ENCODE measurements around the gene CACNA1E. TPM values are rescaled to one million over a fixed set of nuclear protein-coding genes. Genes with fewer than 3 reads are reported as not detected.

The CACNA1E gene
- polyA plus RNA-seq, 2 donors: 0.01 TPM; not detected in 1

- no peaks in the 10 kb centered on the region for H3K36me3 ChIP-seq (ENCODE audit: control insufficient read depth in 2 of 2, insufficient read depth in 2 of 2, low read length in 1 of 2)
- H3K4me3 ChIP-seq (ENCODE audit: low read depth in 1 of 2, low read length in 2 of 2): no peak overlapping the region
- H3K9me3 ChIP-seq (ENCODE audit: control insufficient read depth in 2 of 2, insufficient read depth in 1 of 2, low read depth in 1 of 2, low read length in 1 of 2): peaks cover 0 to under 1% of the 10 kb centered on the region in 2 donors
- no peaks in the 10 kb centered on the region for H3K4me1 ChIP-seq (ENCODE audit: control insufficient read depth in 2 of 2, insufficient read depth in 2 of 2, low read length in 1 of 2)
- WGBS, 2 donors: 28 to 31% methylated on average over 3 of the region's 3 CpGs
- H3K27ac ChIP-seq (ENCODE audit: low read depth in 2 of 2, low read length in 1 of 2): no peak overlapping the region
- no peaks in the 10 kb centered on the region for H3K27me3 ChIP-seq (ENCODE audit: control insufficient read depth in 1 of 2, insufficient read depth in 2 of 2, low read length in 2 of 2)
These were observed 30.6 kb upstream of the CACNA1E start for GRCh38 chr1:181452746-181453145.

- H3K27me3 ChIP-seq (ENCODE audit: control insufficient read depth in 1 of 2, insufficient read depth in 2 of 2, low read length in 2 of 2): no peaks in the 10 kb centered on the region
- H3K9me3 ChIP-seq (ENCODE audit: control insufficient read depth in 2 of 2, insufficient read depth in 1 of 2, low read depth in 1 of 2, low read length in 1 of 2): no peaks in the 10 kb centered on the region
- no peak overlapping the region for H3K4me3 ChIP-seq (ENCODE audit: low read depth in 1 of 2, low read length in 2 of 2)
- H3K36me3 ChIP-seq (ENCODE audit: control insufficient read depth in 2 of 2, insufficient read depth in 2 of 2, low read length in 1 of 2): no peaks in the 10 kb centered on the region
- H3K27ac ChIP-seq (ENCODE audit: low read depth in 2 of 2, low read length in 1 of 2): no peak overlapping the region
- 81 to 89% methylated on average over 3 of the region's 3 CpGs for WGBS, 2 donors
- no peaks in the 10 kb centered on the region for H3K4me1 ChIP-seq (ENCODE audit: control insufficient read depth in 2 of 2, insufficient read depth in 2 of 2, low read length in 1 of 2)
These were observed 29.6 kb upstream of the CACNA1E start for GRCh38 chr1:181453541-181454201.

GRCh38 chr1:181456551-181456950 lies 26.8 kb upstream of the CACNA1E start:
- Histone ChIP-seq H3K36me3 (ENCODE audit: control insufficient read depth in 2 of 2, insufficient read depth in 2 of 2, low read length in 1 of 2) (no peaks in the 10 kb centered on the region), H3K4me1 (ENCODE audit: control insufficient read depth in 2 of 2, insufficient read depth in 2 of 2, low read length in 1 of 2) (no peaks in the 10 kb centered on the region), H3K4me3 (ENCODE audit: low read depth in 1 of 2, low read length in 2 of 2) (no peak overlapping the region), H3K27ac (ENCODE audit: low read depth in 2 of 2, low read length in 1 of 2) (no peak overlapping the region), H3K27me3 (ENCODE audit: control insufficient read depth in 1 of 2, insufficient read depth in 2 of 2, low read length in 2 of 2) (no peaks in the 10 kb centered on the region), H3K9me3 (ENCODE audit: control insufficient read depth in 2 of 2, insufficient read depth in 1 of 2, low read depth in 1 of 2, low read length in 1 of 2) (peaks cover 0 to 6% of the 10 kb centered on the region in 2 donors)
- WGBS, 2 donors: 56 to 58% methylated on average over 3 of the region's 3 CpGs

- Histone ChIP-seq H3K9me3 (ENCODE audit: control insufficient read depth in 2 of 2, insufficient read depth in 1 of 2, low read depth in 1 of 2, low read length in 1 of 2) (peaks cover 0 to 6% of the 10 kb centered on the region in 2 donors), H3K27me3 (ENCODE audit: control insufficient read depth in 1 of 2, insufficient read depth in 2 of 2, low read length in 2 of 2) (no peaks in the 10 kb centered on the region), H3K4me3 (ENCODE audit: low read depth in 1 of 2, low read length in 2 of 2) (no peak overlapping the region), H3K36me3 (ENCODE audit: control insufficient read depth in 2 of 2, insufficient read depth in 2 of 2, low read length in 1 of 2) (no peaks in the 10 kb centered on the region), H3K27ac (ENCODE audit: low read depth in 2 of 2, low read length in 1 of 2) (no peak overlapping the region), H3K4me1 (ENCODE audit: control insufficient read depth in 2 of 2, insufficient read depth in 2 of 2, low read length in 1 of 2) (no peaks in the 10 kb centered on the region)
- 72 to 73% methylated on average over 2 of the region's 2 CpGs for WGBS, 2 donors
These were observed 24.9 kb upstream of the CACNA1E start for GRCh38 chr1:181458419-181458818.

GRCh38 chr1:181459067-181459466 lies 24.2 kb upstream of the CACNA1E start:
- WGBS, 2 donors: 65 to 80% methylated on average over 2 of the region's 2 CpGs
- Histone ChIP-seq H3K36me3 (ENCODE audit: control insufficient read depth in 2 of 2, insufficient read depth in 2 of 2, low read length in 1 of 2) (no peaks in the 10 kb centered on the region), H3K9me3 (ENCODE audit: control insufficient read depth in 2 of 2, insufficient read depth in 1 of 2, low read depth in 1 of 2, low read length in 1 of 2) (peaks cover 0 to 6% of the 10 kb centered on the region in 2 donors), H3K27ac (ENCODE audit: low read depth in 2 of 2, low read length in 1 of 2) (no peak overlapping the region), H3K27me3 (ENCODE audit: control insufficient read depth in 1 of 2, insufficient read depth in 2 of 2, low read length in 2 of 2) (no peaks in the 10 kb centered on the region), H3K4me3 (ENCODE audit: low read depth in 1 of 2, low read length in 2 of 2) (no peak overlapping the region), H3K4me1 (ENCODE audit: control insufficient read depth in 2 of 2, insufficient read depth in 2 of 2, low read length in 1 of 2) (no peaks in the 10 kb centered on the region)

GRCh38 chr1:181469829-181470228 lies 13.5 kb upstream of the CACNA1E start:
- Histone ChIP-seq H3K4me1 (ENCODE audit: control insufficient read depth in 2 of 2, insufficient read depth in 2 of 2, low read length in 1 of 2) (no peaks in the 10 kb centered on the region), H3K36me3 (ENCODE audit: control insufficient read depth in 2 of 2, insufficient read depth in 2 of 2, low read length in 1 of 2) (no peaks in the 10 kb centered on the region), H3K27ac (ENCODE audit: low read depth in 2 of 2, low read length in 1 of 2) (no peak overlapping the region), H3K9me3 (ENCODE audit: control insufficient read depth in 2 of 2, insufficient read depth in 1 of 2, low read depth in 1 of 2, low read length in 1 of 2) (no peaks in the 10 kb centered on the region), H3K4me3 (ENCODE audit: low read depth in 1 of 2, low read length in 2 of 2) (no peak overlapping the region), H3K27me3 (ENCODE audit: control insufficient read depth in 1 of 2, insufficient read depth in 2 of 2, low read length in 2 of 2) (no peaks in the 10 kb centered on the region)
- 34 to 49% methylated on average over 5 of the region's 5 CpGs for WGBS, 2 donors

- H3K4me1 ChIP-seq (ENCODE audit: control insufficient read depth in 2 of 2, insufficient read depth in 2 of 2, low read length in 1 of 2): no peaks in the 10 kb centered on the region
- no peaks in the 10 kb centered on the region for H3K36me3 ChIP-seq (ENCODE audit: control insufficient read depth in 2 of 2, insufficient read depth in 2 of 2, low read length in 1 of 2)
- no peaks in the 10 kb centered on the region for H3K9me3 ChIP-seq (ENCODE audit: control insufficient read depth in 2 of 2, insufficient read depth in 1 of 2, low read depth in 1 of 2, low read length in 1 of 2)
- H3K27me3 ChIP-seq (ENCODE audit: control insufficient read depth in 1 of 2, insufficient read depth in 2 of 2, low read length in 2 of 2): peaks cover 0 to 6% of the 10 kb centered on the region in 2 donors
- H3K27ac ChIP-seq (ENCODE audit: low read depth in 2 of 2, low read length in 1 of 2): no peak overlapping the region
- WGBS, 2 donors: 70 to 76% methylated on average over 4 of the region's 4 CpGs
- H3K4me3 ChIP-seq (ENCODE audit: low read depth in 1 of 2, low read length in 2 of 2): no peak overlapping the region
These were observed 7.7 kb upstream of the CACNA1E start for GRCh38 chr1:181475580-181475979.

GRCh38 chr1:181476581-181476980 lies 6.7 kb upstream of the CACNA1E start:
- H3K27me3 ChIP-seq (ENCODE audit: control insufficient read depth in 1 of 2, insufficient read depth in 2 of 2, low read length in 2 of 2): peaks cover 0 to 6% of the 10 kb centered on the region in 2 donors
- no peaks in the 10 kb centered on the region for H3K4me1 ChIP-seq (ENCODE audit: control insufficient read depth in 2 of 2, insufficient read depth in 2 of 2, low read length in 1 of 2)
- no peaks in the 10 kb centered on the region for H3K9me3 ChIP-seq (ENCODE audit: control insufficient read depth in 2 of 2, insufficient read depth in 1 of 2, low read depth in 1 of 2, low read length in 1 of 2)
- no peak overlapping the region for H3K27ac ChIP-seq (ENCODE audit: low read depth in 2 of 2, low read length in 1 of 2)
- H3K4me3 ChIP-seq (ENCODE audit: low read depth in 1 of 2, low read length in 2 of 2): no peak overlapping the region
- H3K36me3 ChIP-seq (ENCODE audit: control insufficient read depth in 2 of 2, insufficient read depth in 2 of 2, low read length in 1 of 2): no peaks in the 10 kb centered on the region
- 62 to 69% methylated on average over 8 of the region's 8 CpGs for WGBS, 2 donors

GRCh38 chr1:181478306-181478705 lies 5.0 kb upstream of the CACNA1E start:
- WGBS, 2 donors: 74 to 75% methylated on average over 2 of the region's 2 CpGs
- Histone ChIP-seq H3K4me3 (ENCODE audit: low read depth in 1 of 2, low read length in 2 of 2) (no peak overlapping the region), H3K36me3 (ENCODE audit: control insufficient read depth in 2 of 2, insufficient read depth in 2 of 2, low read length in 1 of 2) (no peaks in the 10 kb centered on the region), H3K27ac (ENCODE audit: low read depth in 2 of 2, low read length in 1 of 2) (no peak overlapping the region), H3K9me3 (ENCODE audit: control insufficient read depth in 2 of 2, insufficient read depth in 1 of 2, low read depth in 1 of 2, low read length in 1 of 2) (peaks cover 0 to 4% of the 10 kb centered on the region in 2 donors), H3K4me1 (ENCODE audit: control insufficient read depth in 2 of 2, insufficient read depth in 2 of 2, low read length in 1 of 2) (peaks cover 0 to 6% of the 10 kb centered on the region in 2 donors), H3K27me3 (ENCODE audit: control insufficient read depth in 1 of 2, insufficient read depth in 2 of 2, low read length in 2 of 2) (peaks cover 6 to 11% of the 10 kb centered on the region in 2 donors)

GRCh38 chr1:181479137-181479745 lies 4.1 kb upstream of the CACNA1E start:
- Histone ChIP-seq H3K4me1 (ENCODE audit: control insufficient read depth in 2 of 2, insufficient read depth in 2 of 2, low read length in 1 of 2) (peaks cover 0 to 6% of the 10 kb centered on the region in 2 donors), H3K4me3 (ENCODE audit: low read depth in 1 of 2, low read length in 2 of 2) (no peak overlapping the region), H3K27me3 (ENCODE audit: control insufficient read depth in 1 of 2, insufficient read depth in 2 of 2, low read length in 2 of 2) (peaks cover 6 to 11% of the 10 kb centered on the region in 2 donors), H3K9me3 (ENCODE audit: control insufficient read depth in 2 of 2, insufficient read depth in 1 of 2, low read depth in 1 of 2, low read length in 1 of 2) (peaks cover 0 to 4% of the 10 kb centered on the region in 2 donors), H3K27ac (ENCODE audit: low read depth in 2 of 2, low read length in 1 of 2) (no peak overlapping the region), H3K36me3 (ENCODE audit: control insufficient read depth in 2 of 2, insufficient read depth in 2 of 2, low read length in 1 of 2) (no peaks in the 10 kb centered on the region)
- WGBS, 2 donors: 30 to 31% methylated on average over 3 of the region's 3 CpGs

Measured in esophagus (tissue), 2 donors.